Stomach (tissue), 9 donors: ENCODE data around the gene YY1AP1. TPM values are rescaled to one million over a fixed set of nuclear protein-coding genes. Genes with fewer than 3 reads are reported as not detected.
"Not testable (repeated sequence)": the region's sequence is repeated elsewhere in the genome, so short reads cannot be mapped to it uniquely, and the experiment has no call there.

Experiments
- DNase-seq, 2 donors: peaks; one replicate each; pipeline versions ENCODE4 v3.0.0 to v3.0.0-alpha.2; 2013 to 2019
- H3K27ac ChIP-seq, 5 donors: fragments of 200-600 bp in 4 of 5; sonication (generic) in 4 of 5; one replicate each; pipeline ENCODE4 v1.5.1; 2013 to 2019; ENCODE audit warnings: mild to moderate bottlenecking in 1 of 5, moderate library complexity in 1 of 5
- H3K27me3 ChIP-seq, 3 donors: fragments of 200-600 bp; sonication (generic); one replicate each; pipeline ENCODE4 v1.5.1; 2017 to 2019; ENCODE audit warnings: mixed run types in 1 of 3
- H3K36me3 ChIP-seq, 4 donors: fragments of 200-600 bp; sonication (generic); 1 replicate in 3 of 4; 2 replicates in 1 of 4; pipeline ENCODE4 v1.5.1; 2016 to 2019
- H3K4me1 ChIP-seq, 4 donors: fragments of 200-600 bp; sonication (generic); one replicate each; pipeline ENCODE4 v1.5.1; 2016 to 2019
- H3K4me3 ChIP-seq, 4 donors: fragments of 200-600 bp; sonication (generic) in 3 of 4; one replicate each; pipeline ENCODE4 v1.5.1; 2016 to 2019; ENCODE audit warnings: mild to moderate bottlenecking in 1 of 4
- H3K9me3 ChIP-seq, 4 donors: fragments of 200-600 bp; sonication (generic); one replicate each; pipeline ENCODE4 v1.5.1; 2016 to 2019
- EP300 ChIP-seq: sonication (generic); formaldehyde crosslinking; IDR thresholded peaks from one replicate; pipeline ENCODE4 v1.6.1; 2017; ENCODE audit warnings: antibody characterized with exemption
- POLR2A ChIP-seq, 4 donors: fragments of 450-650 bp; IDR thresholded peaks; one replicate each; pipeline ENCODE4 v1.6.1; 2016; ENCODE audit warnings: antibody characterized with exemption in 4 of 4, control low read depth in 2 of 4, mild to moderate bottlenecking in 1 of 4, moderate library complexity in 1 of 4
- POLR2AphosphoS5 ChIP-seq, 3 donors: sonication (generic); formaldehyde crosslinking; IDR thresholded peaks; one replicate each; pipeline ENCODE4 v1.6.1; 2016; ENCODE audit warnings: antibody characterized with exemption in 3 of 3
- WGBS, 5 donors: extraction: QIAGEN DNeasy Blood & Tissue Kit in 3 of 5; methylation state at CpG; one replicate each; pipeline versions ENCODE4 v1.1.5 to v1.1.7; 2013 to 2018; 5-methylcytosine and 5-hydroxymethylcytosine counted together
- intact Hi-C: fragments of 100-400 bp; cut with DNase I; formaldehyde crosslinking; loops from one replicate; pipeline ENCODE4 v1.15.1; 2023; ENCODE audit warnings: low total_unique reads
- polyA plus RNA-seq, 3 donors: library from polyadenylated mRNA; stranded (reverse); fragments of 200-250 nt; gene quantifications; one replicate each; pipeline ENCODE4 v1.2.3, GENCODE V29; 2013
- total RNA-seq, 5 donors: library from RNA; depleted of rRNA; stranded (reverse); fragments of >200 nt; gene quantifications; one replicate each; pipeline versions ENCODE4 v1.1.0 to v1.2.3, GENCODE V29; 2014 to 2016
- TF ChIP-seq, protein P1 (sequence below), 7 experiments: fragments of 450-650 bp in 4 of 7; fragments of 200-600 bp in 3 of 7; sonication (generic) in 3 of 7; IDR thresholded peaks; one replicate each; pipeline ENCODE4 v1.5.1; 2016 to 2019; ENCODE audit warnings: antibody characterized with exemption in 7 of 7, control low read depth in 2 of 7, mild to moderate bottlenecking in 1 of 7
- donor health status: healthy with polysubstance abuse.
- donor health status: Bipolar disorder and iron deficiency.
- donor health status: healthy.

Gene YY1AP1
- total and polyA plus RNA-seq, 8 donors: 21.1 to 253 (median 51.1) TPM

DNA sequence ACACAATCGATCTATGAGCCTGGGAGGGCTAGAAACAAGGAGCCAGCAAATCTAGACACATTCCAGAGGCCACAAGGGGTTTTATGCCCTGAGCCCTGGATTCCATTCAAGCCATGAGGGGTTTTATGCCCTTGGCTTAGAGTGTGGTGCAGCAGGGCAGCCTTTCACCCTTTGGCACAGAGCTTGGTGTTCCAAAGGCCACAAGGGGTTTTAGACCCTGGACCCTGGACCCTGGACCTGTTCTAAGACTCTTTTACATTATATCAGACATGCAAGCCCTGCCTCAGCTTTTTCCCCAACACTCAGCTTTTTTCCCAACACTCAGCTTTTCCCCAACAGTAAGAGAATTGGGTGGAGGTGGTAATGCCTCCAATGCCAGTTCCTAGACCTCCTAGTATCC, 65.2 kb downstream of the YY1AP1 start:
- DNase-seq: no peak
- no peak for TF ChIP-seq POLR2A (IDR thresholded peaks at IDR 0.05)
- no peak for TF ChIP-seq POLR2AphosphoS5 (IDR thresholded peaks at IDR 0.05)
- TF ChIP-seq EP300: no peak
- TF ChIP-seq, protein P1, sequence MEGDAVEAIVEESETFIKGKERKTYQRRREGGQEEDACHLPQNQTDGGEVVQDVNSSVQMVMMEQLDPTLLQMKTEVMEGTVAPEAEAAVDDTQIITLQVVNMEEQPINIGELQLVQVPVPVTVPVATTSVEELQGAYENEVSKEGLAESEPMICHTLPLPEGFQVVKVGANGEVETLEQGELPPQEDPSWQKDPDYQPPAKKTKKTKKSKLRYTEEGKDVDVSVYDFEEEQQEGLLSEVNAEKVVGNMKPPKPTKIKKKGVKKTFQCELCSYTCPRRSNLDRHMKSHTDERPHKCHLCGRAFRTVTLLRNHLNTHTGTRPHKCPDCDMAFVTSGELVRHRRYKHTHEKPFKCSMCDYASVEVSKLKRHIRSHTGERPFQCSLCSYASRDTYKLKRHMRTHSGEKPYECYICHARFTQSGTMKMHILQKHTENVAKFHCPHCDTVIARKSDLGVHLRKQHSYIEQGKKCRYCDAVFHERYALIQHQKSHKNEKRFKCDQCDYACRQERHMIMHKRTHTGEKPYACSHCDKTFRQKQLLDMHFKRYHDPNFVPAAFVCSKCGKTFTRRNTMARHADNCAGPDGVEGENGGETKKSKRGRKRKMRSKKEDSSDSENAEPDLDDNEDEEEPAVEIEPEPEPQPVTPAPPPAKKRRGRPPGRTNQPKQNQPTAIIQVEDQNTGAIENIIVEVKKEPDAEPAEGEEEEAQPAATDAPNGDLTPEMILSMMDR (IDR thresholded peaks at IDR 0.05): no peak
- Histone ChIP-seq H3K27me3 (no peaks in the 10 kb centered on the region), H3K9me3 (no peaks in the 10 kb centered on the region), H3K27ac (no peak overlapping the region), H3K36me3 (no peaks in the 10 kb centered on the region), H3K4me3 (no peak overlapping the region), H3K4me1 (no peaks in the 10 kb centered on the region)
- intact Hi-C loops: no loop called here
- WGBS, 5 donors: 65 to 88% (median 76%) methylated on average over 1 of the region's 1 CpG

DNA sequence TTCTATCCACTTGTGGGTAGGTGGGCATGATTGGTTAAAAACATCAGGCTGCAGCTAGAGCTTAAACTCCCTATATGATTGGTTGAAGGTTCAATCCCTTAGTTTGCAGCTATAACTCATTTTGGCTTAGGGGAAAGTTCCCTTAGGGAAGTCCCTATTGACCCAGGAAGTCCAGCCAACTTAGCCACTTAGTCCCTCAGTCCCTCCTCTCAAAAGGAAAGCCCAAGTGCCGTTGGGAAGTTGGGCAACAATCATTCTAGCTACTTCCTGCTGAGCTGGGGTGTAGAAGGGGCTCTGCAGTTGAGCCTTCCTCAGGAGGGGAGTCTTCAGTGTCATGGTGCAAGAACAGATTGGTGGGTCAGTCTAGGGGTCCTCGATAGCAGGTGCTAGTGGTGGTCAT, 66.4 kb downstream of the YY1AP1 start:
- intact Hi-C loops: no loop called here
- no peak overlapping the region for H3K27ac ChIP-seq
- no peaks in the 10 kb centered on the region for H3K36me3 ChIP-seq
- H3K4me3 ChIP-seq: no peak overlapping the region
- no peaks in the 10 kb centered on the region for H3K9me3 ChIP-seq
- DNase-seq: no peak
- no peaks in the 10 kb centered on the region for H3K27me3 ChIP-seq
- TF ChIP-seq, protein P1 (IDR thresholded peaks at IDR 0.05): no peak
- TF ChIP-seq POLR2AphosphoS5 (IDR thresholded peaks at IDR 0.05) (no peak), POLR2A (IDR thresholded peaks at IDR 0.05) (no peak), EP300 (no peak)
- 70 to 83% (median 74%) methylated on average over 2 of the region's 2 CpGs for WGBS, 5 donors
- H3K4me1 ChIP-seq: no peaks in the 10 kb centered on the region

DNA sequence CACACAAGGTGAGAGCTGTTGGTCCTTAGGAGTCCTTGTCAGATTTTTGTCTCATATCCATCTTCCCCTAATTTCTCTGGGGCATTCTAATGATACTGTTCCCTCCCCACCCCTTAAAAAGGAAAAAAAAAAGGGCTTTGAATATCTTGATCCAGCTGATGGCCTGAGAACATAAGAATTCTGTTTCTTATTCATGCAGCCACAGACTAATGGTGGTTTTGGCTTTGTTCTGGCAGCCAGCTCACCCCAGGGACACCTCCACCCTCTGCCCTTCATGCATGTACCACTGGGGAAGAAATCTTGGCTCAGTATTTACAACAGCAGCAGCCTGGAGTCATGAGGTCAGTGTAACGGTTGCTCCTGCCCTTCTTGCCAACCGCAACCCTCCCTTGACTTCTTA, 75.3 kb downstream of the YY1AP1 start:
- H3K27me3 ChIP-seq, intact Hi-C loops, H3K27ac ChIP-seq, H3K9me3 ChIP-seq, DNase-seq, H3K4me1 ChIP-seq, H3K4me3 ChIP-seq: not testable (repeated sequence)
- no CpG with 5 or more reads among the region's 2 CpGs for WGBS, 5 donors
- H3K36me3 ChIP-seq: peaks cover 7 to 25% (median 22%) of the 10 kb centered on the region in 4 donors

DNA sequence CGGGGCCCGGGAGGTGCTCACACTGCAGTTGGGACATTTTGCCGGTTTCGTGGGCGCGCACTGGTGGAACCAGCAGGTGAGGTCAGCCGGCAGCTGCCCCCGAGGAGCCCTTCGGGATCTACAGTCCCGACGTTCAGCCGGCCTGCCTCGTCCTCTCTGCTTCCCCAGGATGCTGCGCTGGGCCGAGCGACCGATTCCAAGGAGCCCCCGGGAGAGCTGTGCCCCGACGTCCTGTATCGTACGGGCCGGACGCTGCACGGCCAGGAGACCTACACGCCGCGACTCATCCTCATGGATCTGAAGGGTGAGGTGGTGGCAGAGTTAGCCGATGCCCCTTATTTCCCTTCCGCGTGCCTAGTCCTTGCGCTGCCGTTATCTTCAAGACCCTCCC, 78.3 kb downstream of the YY1AP1 start:
- DNase-seq, H3K4me1 ChIP-seq, intact Hi-C loops, H3K27me3 ChIP-seq, H3K9me3 ChIP-seq: not testable (repeated sequence)
- peak overlapping the region; percentile 51 to 76 (median 56) for H3K4me3 ChIP-seq
- H3K36me3 ChIP-seq: peaks cover 7 to 24% (median 22%) of the 10 kb centered on the region in 4 donors
- WGBS, 5 donors: 0% methylated on average over 1 to 4 of the region's 33 CpGs; no CpG with 5 or more reads in 2 of the 5 donors
- peak overlapping the region in 2 of 5 donors; percentile 79 to 80 for H3K27ac ChIP-seq

DNA sequence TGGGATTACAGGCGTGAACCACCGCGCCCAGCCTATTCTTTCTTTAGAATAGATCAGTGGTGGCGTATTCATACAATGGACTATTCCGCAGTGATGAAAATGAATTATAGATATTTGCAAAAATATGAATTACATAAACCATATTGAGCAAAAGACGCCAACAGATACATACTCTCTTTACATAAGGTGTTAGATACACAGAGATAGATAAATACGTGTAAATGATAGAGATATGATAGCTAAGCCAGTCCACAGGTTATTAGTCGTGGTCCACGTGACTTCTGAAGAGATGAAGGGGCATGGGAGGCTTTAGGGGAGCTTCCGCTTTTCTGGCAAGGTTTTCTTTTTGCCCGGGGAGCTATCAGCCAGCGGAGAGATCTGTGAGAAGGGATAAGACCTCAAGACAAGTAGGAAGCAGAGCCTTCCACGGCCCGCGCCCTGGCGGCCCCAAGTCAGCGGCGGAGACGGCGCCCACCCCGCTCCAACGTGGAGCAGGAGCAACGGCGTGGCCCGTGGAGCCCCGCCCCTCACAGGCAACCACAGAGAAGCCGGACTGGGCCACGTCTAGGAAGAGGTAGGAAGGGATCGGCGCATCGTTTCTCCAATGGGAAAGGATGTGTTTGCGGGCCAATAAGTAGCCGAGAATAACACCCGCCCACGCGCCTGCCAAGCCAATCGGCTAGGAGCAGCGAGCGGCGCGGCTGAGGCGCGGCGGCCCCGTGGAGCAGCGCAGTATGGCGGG, 78.9 kb downstream of the YY1AP1 start, which contains the start of gene MSTO1:
Gene MSTO1, plus strand, starts transcription at position 704 of the 742 bp plus-strand sequence. Its CDS starts 31 bp downstream, at position 735.
- TF ChIP-seq EP300 (no peak), POLR2A (IDR thresholded peaks at IDR 0.05) (peak in 1 of 4 donors; percentile 3), POLR2AphosphoS5 (IDR thresholded peaks at IDR 0.05) (peak; percentile 11 to 81 (median 27))
- TF ChIP-seq, protein P1 (IDR thresholded peaks at IDR 0.05): no peak
- Histone ChIP-seq H3K27me3 (no peaks in the 10 kb centered on the region), H3K4me3 (peak within 1 kb of the TSS; percentile 51 to 76 (median 56)), H3K4me1 (peaks cover 0 to 7% (median 4%) of the 10 kb centered on the region in 4 donors), H3K9me3 (no peaks in the 10 kb centered on the region), H3K27ac (peak within 1 kb of the TSS; percentile 73 to 90 (median 79)), H3K36me3 (peaks cover 7 to 19% (median 17%) of the 10 kb centered on the region in 4 donors)
- peak; percentile 97 to 98 for DNase-seq
- intact Hi-C loops: no loop called here
- WGBS, 5 donors: 7 to 20% (median 9%) methylated on average over 16 to 45 of the region's 47 CpGs

Other genes starting within 250 kb of the YY1AP1 start
- gene ASH1L, start 126.0 kb downstream of the YY1AP1 start, total RNA-seq: 10 to 100 TPM; 21.1 to 69.4 (median 53.1) TPM
- gene ASH1L, start 126.0 kb downstream of the YY1AP1 start, polyA plus RNA-seq: 1 to 10 TPM; 3.0 to 5.4 (median 5.3) TPM
- 10 to 100 TPM in 3 of 5 donors, 1 to 10 TPM in 2; 2.3 to 31.0 (median 24.9) TPM for gene MSTO1, start 78.6 kb downstream of the YY1AP1 start, total RNA-seq
- 10 to 100 TPM; 12.8 to 17.4 (median 14.8) TPM for gene MSTO1, start 78.6 kb downstream of the YY1AP1 start, polyA plus RNA-seq
- 100 to 1,000 TPM in 1 of 5 donors, 10 to 100 TPM in 4; 52.7 to 106 (median 68.9) TPM for gene DAP3, start 317 bp upstream of the YY1AP1 start, total RNA-seq
- 100 to 1,000 TPM in 1 of 3 donors, 10 to 100 TPM in 2; 68.1 to 102 (median 83.1) TPM for gene DAP3, start 317 bp upstream of the YY1AP1 start, polyA plus RNA-seq
- gene GON4L, start 168.4 kb upstream of the YY1AP1 start, total RNA-seq: 10 to 100 TPM; 29.0 to 68.7 (median 57.2) TPM
- 10 to 100 TPM in 2 of 3 donors, 1 to 10 TPM in 1; 9.3 to 14.5 (median 11.0) TPM for gene GON4L, start 168.4 kb upstream of the YY1AP1 start, polyA plus RNA-seq
- 10 to 100 TPM in 1 of 5 donors, 1 to 10 TPM in 4; 1.3 to 12.9 (median 3.5) TPM for gene SYT11, start 170.8 kb upstream of the YY1AP1 start, total RNA-seq
- 1 to 10 TPM in 2 of 3 donors, under 1 TPM in 1; 0.76 to 1.9 (median 1.1) TPM for gene SYT11, start 170.8 kb upstream of the YY1AP1 start, polyA plus RNA-seq
- gene RIT1, start 222.6 kb upstream of the YY1AP1 start, total RNA-seq: 100 to 1,000 TPM in 1 of 5 donors, 10 to 100 TPM in 3, not detected in 1; 23.9 to 108 (median 48.2) TPM
- gene RIT1, start 222.6 kb upstream of the YY1AP1 start, polyA plus RNA-seq: 10 to 100 TPM; 13.1 to 14.1 (median 13.8) TPM
- 100 to 1,000 TPM in 2 of 5 donors, 10 to 100 TPM in 3; 49.2 to 126 (median 78.4) TPM for gene KHDC4, start 245.6 kb upstream of the YY1AP1 start, total RNA-seq
- 10 to 100 TPM in 1 of 3 donors, 1 to 10 TPM in 2; 4.9 to 26.1 (median 9.3) TPM for gene KHDC4, start 245.6 kb upstream of the YY1AP1 start, polyA plus RNA-seq